GM19397 (cell line): Measurements from ENCODE around the gene PSMD3.

Experiments used
- ATAC-seq: cut with Tn5 transposase; IDR thresholded peaks from one replicate; pipeline ENCODE4 v1.9.1; 2021; ENCODE audit warnings: mild to moderate bottlenecking, moderate library complexity; ENCODE audit not compliant: unreplicated experiment

The PSMD3 gene

GRCh38 chr17:39955726-39956225, 24.8 kb upstream of the PSMD3 start:
- no peak for ATAC-seq

GRCh38 chr17:39960524-39961041, 20.0 kb upstream of the PSMD3 start:
- no peak for ATAC-seq

- no peak for ATAC-seq
Observed at GRCh38 chr17:39962642-39963220, 17.9 kb upstream of the PSMD3 start, which contains the start of gene GSDMA. Gene GSDMA (plus strand): TSS chr17:39963004. CDS start chr17:39965688, 2,684 bp downstream.

- no peak for ATAC-seq
Observed at GRCh38 chr17:39963829-39964228, 16.8 kb upstream of the PSMD3 start.

GRCh38 chr17:39965017-39965699, 15.4 kb upstream of the PSMD3 start:
- ATAC-seq, result no peak

GRCh38 chr17:39966771-39967170, 13.8 kb upstream of the PSMD3 start:
- ATAC-seq, result no peak

- no peak for ATAC-seq
Observed at GRCh38 chr17:39968761-39969160, 11.8 kb upstream of the PSMD3 start.

GRCh38 chr17:39969375-39969774, 11.2 kb upstream of the PSMD3 start:
- no peak for ATAC-seq

GRCh38 chr17:39970157-39970692, 10.4 kb upstream of the PSMD3 start:
- ATAC-seq, result no peak

- no peak for ATAC-seq
Observed at GRCh38 chr17:39971076-39971603, 9.5 kb upstream of the PSMD3 start.

- ATAC-seq, result no peak
Observed at GRCh38 chr17:39972271-39972670, 8.3 kb upstream of the PSMD3 start.

- no peak for ATAC-seq
Observed at GRCh38 chr17:39973496-39973895, 7.1 kb upstream of the PSMD3 start.

GRCh38 chr17:39974433-39974832, 6.2 kb upstream of the PSMD3 start:
- no peak for ATAC-seq

- no peak for ATAC-seq
Observed at GRCh38 chr17:39975801-39976200, 4.8 kb upstream of the PSMD3 start.

- no peak for ATAC-seq
Observed at GRCh38 chr17:39979016-39979670, 1.5 kb upstream of the PSMD3 start.

GRCh38 chr17:39979893-39980350, 685 bp upstream of the PSMD3 start:
- ATAC-seq, result peak; percentile 9

- ATAC-seq, result no peak
Observed at GRCh38 chr17:39981207-39981741, 667 bp downstream of the PSMD3 start.

GRCh38 chr17:39981766-39982375, 1.3 kb downstream of the PSMD3 start:
- ATAC-seq, result no peak

GRCh38 chr17:39988206-39988810, 7.7 kb downstream of the PSMD3 start:
- ATAC-seq, result no peak

GRCh38 chr17:39994448-39994847, 13.8 kb downstream of the PSMD3 start:
- no peak for ATAC-seq
